MG63 (cell line): ENCODE results near the gene SERINC2. TPM values are rescaled to one million over a fixed set of nuclear protein-coding genes. Genes with fewer than 3 reads are reported as not detected.
"Not testable (repeated sequence)": the region's sequence is repeated elsewhere in the genome, so short reads cannot be mapped to it uniquely, and the experiment has no call there.

Experiments
- DNase-seq: peaks from one replicate; pipeline ENCODE4 v3.0.0-alpha.2; 2020
- H3K27me3 ChIP-seq: fragments of 250-450 bp; sonication (Bioruptor Pico); 2 replicates; pipeline ENCODE4 v1.5.1; 2020; ENCODE audit warnings: mild to moderate bottlenecking, moderate library complexity
- H3K36me3 ChIP-seq: fragments of 250-450 bp; sonication (Bioruptor Pico); 2 replicates; pipeline ENCODE4 v1.5.1; 2020; ENCODE audit warnings: mild to moderate bottlenecking, moderate library complexity
- H3K4me3 ChIP-seq: fragments of 250-450 bp; sonication (Bioruptor Pico); 2 replicates; pipeline ENCODE4 v1.5.1; 2020; ENCODE audit warnings: mild to moderate bottlenecking, moderate library complexity
- H3K9me3 ChIP-seq: fragments of 250-450 bp; sonication (Bioruptor Pico); 2 replicates; pipeline ENCODE4 v1.5.1; 2020; ENCODE audit warnings: mild to moderate bottlenecking, moderate library complexity
- total RNA-seq: library from RNA; depleted of rRNA; stranded (reverse); fragments of >200 nt; shearing (Covaris generic); gene quantifications from 2 replicates; pipeline ENCODE4 v1.2.3, GENCODE V29; 2014; ENCODE audit warnings: low replicate concordance

The SERINC2 gene
- total RNA-seq, 1 experiment from 2014 or later: 32.4 TPM

- Histone ChIP-seq H3K27me3 (no peaks in the 10 kb centered on the region), H3K4me3 (no peak overlapping the region), H3K9me3 (peaks cover 14% of the 10 kb centered on the region), H3K36me3 (no peaks in the 10 kb centered on the region)
- no peak for DNase-seq
These were observed 54.1 kb downstream of the SERINC2 start for GRCh38 chr1:31467005-31467674.

GRCh38 chr1:31470794-31471315 is 57.8 kb downstream of the SERINC2 start:
- no peak for DNase-seq
- Histone ChIP-seq H3K27me3 (no peaks in the 10 kb centered on the region), H3K36me3 (no peaks in the 10 kb centered on the region), H3K9me3 (peaks cover 12% of the 10 kb centered on the region), H3K4me3 (no peak overlapping the region)

GRCh38 chr1:31471452-31472313 is 58.7 kb downstream of the SERINC2 start:
- peak; percentile 7 for DNase-seq
- H3K27me3 ChIP-seq: not testable (repeated sequence)

GRCh38 chr1:31472314-31472651 is 59.3 kb downstream of the SERINC2 start:
- H3K27me3 ChIP-seq, H3K36me3 ChIP-seq, DNase-seq, H3K4me3 ChIP-seq, H3K9me3 ChIP-seq: not testable (repeated sequence)

More at GRCh38 chr1:31471452-31472313, 58.7 kb downstream of the SERINC2 start:
- not testable (repeated sequence) for H3K4me3 ChIP-seq, H3K36me3 ChIP-seq
- peaks cover 12% of the 10 kb centered on the region for H3K9me3 ChIP-seq

GRCh38 chr1:31472673-31473072 is 59.7 kb downstream of the SERINC2 start:
- H3K27me3 ChIP-seq, DNase-seq, H3K36me3 ChIP-seq, H3K9me3 ChIP-seq, H3K4me3 ChIP-seq: not testable (repeated sequence)

GRCh38 chr1:31473508-31473907 is 60.5 kb downstream of the SERINC2 start:
- not testable (repeated sequence) for H3K9me3 ChIP-seq, H3K36me3 ChIP-seq, DNase-seq, H3K4me3 ChIP-seq, H3K27me3 ChIP-seq

- H3K4me3 ChIP-seq, DNase-seq, H3K9me3 ChIP-seq, H3K27me3 ChIP-seq, H3K36me3 ChIP-seq: not testable (repeated sequence)
These were observed 61.6 kb downstream of the SERINC2 start for GRCh38 chr1:31474567-31474966.

GRCh38 chr1:31476891-31477846 is 64.2 kb downstream of the SERINC2 start:
- Histone ChIP-seq H3K36me3 (no peaks in the 10 kb centered on the region), H3K9me3 (peaks cover 8% of the 10 kb centered on the region), H3K27me3 (no peaks in the 10 kb centered on the region), H3K4me3 (no peak overlapping the region)
- DNase-seq: no peak

GRCh38 chr1:31478167-31478566 is 65.2 kb downstream of the SERINC2 start:
- H3K4me3 ChIP-seq: no peak overlapping the region
- no peak for DNase-seq
- no peaks in the 10 kb centered on the region for H3K36me3 ChIP-seq
- peaks cover 8% of the 10 kb centered on the region for H3K9me3 ChIP-seq
- no peaks in the 10 kb centered on the region for H3K27me3 ChIP-seq

- Histone ChIP-seq H3K27me3 (no peaks in the 10 kb centered on the region), H3K9me3 (peaks cover 8% of the 10 kb centered on the region), H3K4me3 (no peak overlapping the region), H3K36me3 (no peaks in the 10 kb centered on the region)
- DNase-seq: no peak
These were observed 66.8 kb downstream of the SERINC2 start for GRCh38 chr1:31479811-31480210.

- H3K9me3 ChIP-seq, H3K27me3 ChIP-seq, H3K4me3 ChIP-seq, DNase-seq, H3K36me3 ChIP-seq: not testable (repeated sequence)
These were observed 67.4 kb downstream of the SERINC2 start for GRCh38 chr1:31480426-31480825.

- DNase-seq: no peak
- H3K36me3 ChIP-seq: no peaks in the 10 kb centered on the region
- H3K27me3 ChIP-seq: no peaks in the 10 kb centered on the region
- H3K9me3 ChIP-seq: peaks cover 5% of the 10 kb centered on the region
- H3K4me3 ChIP-seq: no peak overlapping the region
These were observed 69.5 kb downstream of the SERINC2 start for GRCh38 chr1:31482482-31483011.

- no peak for DNase-seq
- no peaks in the 10 kb centered on the region for H3K36me3 ChIP-seq
- no peaks in the 10 kb centered on the region for H3K27me3 ChIP-seq
- H3K9me3 ChIP-seq: peaks cover 5% of the 10 kb centered on the region
- H3K4me3 ChIP-seq: no peak overlapping the region
These were observed 70.3 kb downstream of the SERINC2 start for GRCh38 chr1:31483012-31483946.
